ENCODE results near the gene CSTF1. TPM values are rescaled to one million over a fixed set of nuclear protein-coding genes. Genes with fewer than 3 reads are reported as not detected.
A peak's percentile ranks its signal among the peaks of the same experiment; 100 is the strongest.

Gene CSTF1
- total and polyA plus RNA-seq, 10 donors, result 9.8 to 45.0 (median 28.5) TPM

- WGBS, 5 donors, result 72 to 92% (median 84%) methylated on average over 1 of the region's 1 CpG
- Histone ChIP-seq H3K27ac (peak overlapping the region in 1 of 8 donors; percentile 28), H3K4me1 (peaks cover 8 to 97% (median 61%) of the 10 kb centered on the region in 6 donors), H3K9me3 (no peaks in the 10 kb centered on the region), H3K4me3 (no peak overlapping the region), H3K27me3 (replicated peaks in 1 of 7) (no peaks in the 10 kb centered on the region), H3K36me3 (no peaks in the 10 kb centered on the region)
- intact Hi-C loops (cut with DNase I; ENCODE audit: low total_unique reads), result no loop called here
- no peak for DNase-seq
- TF ChIP-seq CTCF (IDR thresholded peaks at IDR 0.05 in 8 of 11, conservative IDR thresholded peaks at IDR 0.05 in 3 of 11), result no peak
Observed at GRCh38 chr20:56424931-56425330, 32.5 kb downstream of the CSTF1 start.

GRCh38 chr20:56426026-56426425, 33.6 kb downstream of the CSTF1 start:
- Histone ChIP-seq H3K9me3 (no peaks in the 10 kb centered on the region), H3K4me3 (no peak overlapping the region), H3K4me1 (peaks cover 16 to 97% (median 62%) of the 10 kb centered on the region in 6 donors), H3K27ac (no peak overlapping the region), H3K36me3 (no peaks in the 10 kb centered on the region), H3K27me3 (replicated peaks in 1 of 7) (no peaks in the 10 kb centered on the region)
- intact Hi-C loops (cut with DNase I; ENCODE audit: low total_unique reads), result no loop called here
- no peak for TF ChIP-seq POLR2A (IDR thresholded peaks at IDR 0.05)
- TF ChIP-seq POLR2AphosphoS5 (IDR thresholded peaks at IDR 0.05), result no peak
- TF ChIP-seq CTCF (IDR thresholded peaks at IDR 0.05 in 8 of 11, conservative IDR thresholded peaks at IDR 0.05 in 3 of 11), result no peak
- WGBS, 5 donors, result 93 to 97% (median 94%) methylated on average over 9 of the region's 9 CpGs
- DNase-seq, result no peak

DNA sequence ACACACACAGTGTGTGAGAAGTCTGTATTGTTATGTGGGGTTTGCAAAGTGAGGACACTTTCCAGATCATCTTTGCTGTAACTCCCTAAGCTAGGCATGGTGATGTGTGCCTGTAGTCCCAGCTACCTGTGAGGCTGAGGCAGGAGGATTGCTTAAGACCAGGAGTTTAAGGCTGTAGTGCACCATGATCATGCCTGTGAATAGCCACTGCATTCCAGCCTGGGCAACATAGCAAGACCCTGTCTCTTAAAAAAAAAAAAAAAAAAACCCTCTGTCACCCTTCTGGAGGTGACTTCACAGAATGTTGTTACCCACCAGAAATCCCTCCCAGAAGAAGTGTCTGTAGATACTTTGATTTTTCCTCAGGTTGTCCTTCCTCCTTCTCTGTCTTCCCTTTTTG, 34.5 kb downstream of the CSTF1 start:
- no peak for DNase-seq
- H3K4me3 ChIP-seq, result no peak overlapping the region
- intact Hi-C loops (cut with DNase I; ENCODE audit: low total_unique reads), result no loop called here
- H3K36me3 ChIP-seq, result no peaks in the 10 kb centered on the region
- peak overlapping the region in 2 of 8 donors; percentile 84 for H3K27ac ChIP-seq
- no peaks in the 10 kb centered on the region for H3K9me3 ChIP-seq
- peaks cover 12 to 97% (median 53%) of the 10 kb centered on the region in 6 donors for H3K4me1 ChIP-seq
- no peaks in the 10 kb centered on the region for H3K27me3 ChIP-seq (replicated peaks in 1 of 7)
- TF ChIP-seq CTCF (IDR thresholded peaks at IDR 0.05 in 8 of 11, conservative IDR thresholded peaks at IDR 0.05 in 3 of 11), result no peak

- no peaks in the 10 kb centered on the region for H3K9me3 ChIP-seq
- H3K27me3 ChIP-seq (replicated peaks in 1 of 7), result no peaks in the 10 kb centered on the region
- WGBS, 5 donors, result 73 to 88% (median 76%) methylated on average over 4 of the region's 4 CpGs
- intact Hi-C loops (cut with DNase I; ENCODE audit: low total_unique reads), result no loop called here
- peak overlapping the region in 1 of 8 donors; percentile 40 for H3K4me3 ChIP-seq
- peak overlapping the region in 5 of 8 donors; percentile 25 to 84 (median 71) for H3K27ac ChIP-seq
- DNase-seq, result no peak
- H3K36me3 ChIP-seq, result no peaks in the 10 kb centered on the region
- H3K4me1 ChIP-seq, result peaks cover 10 to 89% (median 45%) of the 10 kb centered on the region in 6 donors
- no peak for TF ChIP-seq POLR2AphosphoS5 (IDR thresholded peaks at IDR 0.05)
- peak in 1 of 11 experiments; percentile 11 for TF ChIP-seq CTCF (IDR thresholded peaks at IDR 0.05 in 8 of 11, conservative IDR thresholded peaks at IDR 0.05 in 3 of 11)
- TF ChIP-seq POLR2A (IDR thresholded peaks at IDR 0.05), result no peak
Observed at GRCh38 chr20:56427797-56428196, 35.4 kb downstream of the CSTF1 start.
